IPS-NIHi7 (cell line): ENCODE measurements around the gene COL4A4.

Source experiments
- DNase-seq: peaks from one replicate; pipeline ENCODE4 v3.0.0; 2012; ENCODE audit warnings: mixed read lengths; ENCODE audit errors: extremely low spot score

COL4A4 gene

DNA sequence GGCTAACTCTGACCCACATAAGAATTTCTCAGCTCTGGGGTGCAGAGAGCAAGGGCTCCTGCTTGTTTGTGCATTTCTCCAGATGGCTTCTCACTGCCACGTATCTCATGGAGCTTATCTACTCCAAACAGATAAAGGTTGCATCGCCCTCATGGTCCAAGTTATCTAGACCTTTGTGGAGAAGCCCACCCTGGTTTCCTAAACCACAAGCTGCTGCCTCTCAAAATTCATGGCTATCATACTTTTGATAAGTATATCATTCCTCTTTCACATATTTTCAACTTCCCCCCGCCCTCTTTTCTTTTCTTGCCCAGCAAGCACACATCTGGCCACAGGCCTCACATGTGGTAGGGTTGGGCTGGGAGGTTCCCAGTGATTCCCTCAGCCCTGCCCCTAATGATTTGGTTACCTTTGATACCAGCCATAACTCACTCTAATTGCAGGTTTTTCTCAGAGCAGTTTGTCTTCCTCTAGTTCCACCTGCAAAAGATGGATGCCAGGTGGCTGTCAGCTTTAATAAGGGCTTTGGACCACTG is 182.1 kb downstream of the COL4A4 start:
- DNase-seq, result no peak

DNA sequence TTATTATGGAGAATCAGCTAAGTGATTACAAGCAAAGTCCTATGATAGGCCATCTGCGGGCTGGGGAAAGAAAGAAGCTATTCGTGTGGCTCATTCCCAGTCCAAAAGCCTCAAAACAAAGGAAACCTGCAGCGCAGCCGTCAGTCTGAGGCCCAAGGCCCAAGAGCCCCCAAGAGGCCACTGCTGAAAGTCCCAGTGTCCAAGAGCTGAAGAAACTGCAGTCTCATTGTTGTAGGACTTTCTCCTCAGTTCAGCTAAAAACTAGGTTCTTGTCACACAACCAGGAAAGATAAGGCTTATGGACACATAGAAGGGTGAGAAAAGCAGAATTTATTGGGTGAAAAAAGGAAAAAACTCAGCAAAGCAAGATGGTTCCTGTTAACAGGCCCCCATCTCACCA is 185.0 kb downstream of the COL4A4 start:
- peak; percentile 25 for DNase-seq

DNA sequence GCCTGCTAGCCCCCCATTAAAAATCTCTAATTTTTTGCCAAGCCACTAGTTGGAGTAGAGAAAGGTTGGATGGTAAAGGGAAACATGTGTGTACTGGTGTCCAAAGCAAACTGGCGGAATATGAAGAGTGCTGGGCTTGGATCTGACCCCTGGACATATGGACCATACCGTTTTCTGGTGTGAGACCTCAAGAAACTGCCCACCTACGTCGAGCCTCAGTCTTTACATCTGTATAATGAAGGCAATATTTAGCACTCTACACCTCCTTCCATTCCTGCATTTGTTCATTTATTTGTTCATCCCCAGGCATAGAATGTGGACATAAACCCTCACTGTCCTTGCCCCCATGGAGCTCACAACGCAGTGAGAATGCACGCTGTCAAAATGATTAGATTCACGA is 185.7 kb downstream of the COL4A4 start:
- no peak for DNase-seq

DNA sequence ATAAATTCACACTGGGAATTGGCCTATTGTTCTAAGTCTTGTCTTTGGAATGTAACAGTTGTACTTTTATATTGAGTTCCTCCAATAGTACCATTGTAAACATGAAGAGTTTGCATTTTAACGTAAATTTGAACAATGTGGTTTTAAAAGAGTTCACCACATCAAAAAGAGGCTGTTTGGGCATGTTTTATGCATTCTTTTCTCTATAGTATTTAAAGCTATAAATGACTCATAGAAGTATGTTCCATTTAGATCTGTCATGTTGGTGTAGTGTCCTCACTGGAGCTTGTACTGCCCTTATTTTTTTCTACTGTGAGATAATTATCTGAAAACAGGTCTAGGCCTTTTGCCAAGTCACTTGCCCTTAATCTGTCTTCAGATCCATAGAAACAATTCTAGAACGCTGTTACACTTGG is 186.2 kb downstream of the COL4A4 start:
- DNase-seq, result no peak

DNA sequence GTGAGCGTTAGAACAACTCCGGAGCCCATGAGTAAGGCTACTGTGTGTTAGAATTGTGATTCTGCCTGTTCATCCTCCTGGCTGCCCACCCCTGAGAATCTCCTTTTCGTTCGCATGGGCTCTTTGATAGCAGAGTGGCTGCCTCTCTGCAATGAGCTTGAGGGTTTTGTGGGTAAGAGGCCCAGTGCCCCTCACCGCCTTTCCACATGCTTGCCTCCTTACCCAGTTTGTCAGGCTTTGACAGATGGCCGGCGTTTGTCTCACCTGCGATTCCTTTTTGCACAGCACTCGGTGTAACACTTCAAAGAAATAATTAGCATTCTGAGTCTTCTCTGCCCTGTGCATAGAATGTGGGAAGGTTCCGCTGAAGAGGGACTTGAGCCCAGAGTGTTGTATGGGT is 190.2 kb downstream of the COL4A4 start:
- no peak for DNase-seq

GRCh38 chr2:226971770-226972169 is 192.2 kb downstream of the COL4A4 start:
- DNase-seq, result no peak

DNA sequence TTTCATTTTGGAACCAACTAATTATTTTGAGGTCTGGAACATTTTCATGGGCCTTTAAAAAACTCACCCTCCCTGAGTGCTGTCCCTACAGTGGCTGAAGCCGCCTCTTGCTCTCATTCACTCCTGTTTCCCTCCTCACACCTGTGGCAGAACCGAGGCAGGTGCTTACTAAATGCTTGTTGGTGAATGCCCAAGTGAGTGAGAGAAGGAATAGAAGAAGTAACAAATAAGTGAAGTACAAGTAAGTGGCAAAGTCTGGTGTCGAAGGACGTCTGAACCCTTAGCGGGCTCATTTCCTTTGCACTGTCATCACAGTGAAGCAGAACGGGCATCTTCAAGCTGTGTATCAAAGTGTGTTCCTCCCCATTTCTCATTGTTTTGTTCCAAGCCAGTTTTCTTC is 192.9 kb downstream of the COL4A4 start:
- no peak for DNase-seq

DNA sequence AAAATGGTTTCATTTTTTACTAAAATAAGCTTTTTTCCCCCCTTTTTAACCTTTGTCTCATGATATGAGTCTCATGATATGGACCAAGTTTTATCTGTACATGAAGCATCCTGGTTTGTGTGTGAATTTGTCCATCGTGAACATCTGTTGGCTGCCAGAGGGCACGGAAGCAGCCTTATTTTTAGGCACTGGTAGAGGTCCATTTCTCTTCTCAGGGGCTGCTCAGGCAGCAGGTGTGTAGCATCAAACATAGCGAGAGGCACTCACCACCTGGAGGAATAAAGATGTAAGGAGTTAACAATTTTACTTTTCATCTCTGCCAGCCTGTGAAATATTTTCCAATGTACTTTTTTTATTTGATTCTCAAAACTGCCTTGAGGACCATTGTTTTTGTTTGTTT is 193.6 kb downstream of the COL4A4 start:
- DNase-seq, result no peak

- DNase-seq, result no peak
These were observed 194.5 kb downstream of the COL4A4 start for GRCh38 chr2:226969417-226970080.

DNA sequence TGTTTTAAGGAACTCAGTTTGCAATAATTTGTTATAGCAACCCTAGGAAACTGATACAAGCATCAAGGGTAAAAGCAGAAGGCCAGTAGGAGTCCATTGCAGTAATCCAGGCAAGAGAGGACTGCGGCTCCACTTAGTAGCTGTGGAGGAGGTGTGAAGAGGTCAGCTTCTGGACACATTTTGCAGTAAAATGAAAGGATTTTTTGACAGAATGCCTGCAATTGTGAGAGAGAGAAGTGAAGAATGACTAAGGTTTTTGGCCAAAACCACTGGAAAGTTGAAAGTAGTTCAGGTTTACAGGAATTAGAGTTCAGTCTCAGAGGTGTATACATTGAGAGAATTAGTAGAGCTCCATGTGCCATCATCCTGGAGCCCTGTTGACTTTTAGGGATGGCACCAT is 198.6 kb downstream of the COL4A4 start:
- no peak for DNase-seq

DNA sequence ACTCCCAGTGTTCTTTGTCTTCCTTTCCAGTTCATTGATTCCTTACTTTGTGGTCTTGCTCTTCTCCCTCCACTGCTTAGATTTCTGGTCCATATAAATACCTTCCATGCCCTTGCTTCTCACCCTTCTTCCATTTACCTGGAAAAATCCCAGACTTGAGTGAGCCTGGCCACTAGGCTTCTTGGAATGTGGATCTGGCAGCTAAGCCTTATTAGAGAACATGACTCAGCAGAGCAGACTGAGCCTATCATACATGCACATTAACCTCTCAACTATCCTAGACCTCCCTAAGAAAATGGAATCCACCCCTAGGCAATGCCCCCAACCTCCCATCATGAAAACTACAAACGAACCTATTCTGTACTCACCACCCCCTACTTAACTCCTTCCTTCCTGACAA is 200.5 kb downstream of the COL4A4 start:
- DNase-seq, result peak; percentile 23

DNA sequence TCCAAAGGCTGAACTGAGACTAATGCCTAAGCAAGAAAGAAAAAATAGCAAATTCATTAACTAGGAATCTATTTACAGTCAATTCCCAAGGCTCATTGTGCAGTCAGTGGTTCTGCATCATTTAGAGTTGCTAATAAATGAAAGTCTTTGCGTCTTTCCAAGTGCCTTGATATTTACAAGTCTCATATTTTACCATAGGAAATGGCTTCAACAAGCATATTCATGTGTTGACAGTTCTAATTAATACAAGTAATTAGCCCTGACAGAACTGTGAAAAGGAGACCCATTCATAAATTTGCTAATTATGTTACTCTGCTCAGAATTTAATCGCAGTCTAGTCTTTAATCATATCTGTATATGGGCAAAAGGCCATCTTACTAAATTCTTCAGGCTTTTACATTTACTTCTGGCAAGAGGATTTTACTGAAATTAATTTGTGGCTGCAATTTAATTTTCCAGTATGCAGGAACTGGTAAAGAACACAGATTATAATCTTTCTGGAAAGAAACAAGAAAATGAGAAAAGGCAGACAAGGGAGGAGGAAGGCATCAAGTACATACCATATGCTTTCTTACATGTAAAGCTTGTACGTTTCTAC is 201.7 kb downstream of the COL4A4 start:
- DNase-seq, result no peak

DNA sequence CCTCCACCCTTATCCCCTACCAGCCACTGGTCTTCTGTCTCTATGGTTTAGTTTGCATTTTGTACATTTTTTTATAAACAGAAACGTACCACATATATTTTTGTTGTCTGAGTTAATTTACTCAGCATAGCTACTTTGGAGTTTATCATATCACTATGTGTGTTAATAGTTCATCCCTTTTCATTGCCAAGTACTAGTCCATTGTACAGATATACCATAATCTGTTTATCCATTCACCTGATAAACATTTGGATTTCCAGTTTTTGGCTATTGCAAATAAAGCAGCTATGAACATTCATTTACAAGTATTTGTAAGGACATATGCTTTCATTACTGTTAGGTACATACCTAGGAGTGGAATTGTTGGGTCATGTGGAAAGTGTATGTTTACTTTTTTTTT is 204.6 kb downstream of the COL4A4 start:
- no peak for DNase-seq

DNA sequence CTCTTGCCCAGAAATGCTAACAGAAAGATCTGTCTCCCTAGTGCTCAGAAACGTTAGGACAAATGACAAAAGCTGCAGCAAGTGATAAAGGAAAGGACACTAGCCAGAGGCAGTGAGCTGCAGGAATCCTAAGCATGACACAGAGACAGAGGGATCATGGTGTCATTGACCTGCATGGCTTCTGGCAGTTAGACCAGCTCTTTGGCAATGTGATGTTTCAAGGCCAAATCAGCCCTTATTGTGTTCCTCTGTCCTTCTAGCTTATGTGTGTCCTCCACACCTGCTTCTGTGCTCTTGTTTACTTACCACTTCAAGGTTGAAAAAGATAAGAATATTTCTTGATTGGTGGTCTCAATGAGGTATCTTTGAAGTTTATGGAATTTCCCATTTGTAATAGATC is 207.3 kb downstream of the COL4A4 start:
- DNase-seq, result no peak

DNA sequence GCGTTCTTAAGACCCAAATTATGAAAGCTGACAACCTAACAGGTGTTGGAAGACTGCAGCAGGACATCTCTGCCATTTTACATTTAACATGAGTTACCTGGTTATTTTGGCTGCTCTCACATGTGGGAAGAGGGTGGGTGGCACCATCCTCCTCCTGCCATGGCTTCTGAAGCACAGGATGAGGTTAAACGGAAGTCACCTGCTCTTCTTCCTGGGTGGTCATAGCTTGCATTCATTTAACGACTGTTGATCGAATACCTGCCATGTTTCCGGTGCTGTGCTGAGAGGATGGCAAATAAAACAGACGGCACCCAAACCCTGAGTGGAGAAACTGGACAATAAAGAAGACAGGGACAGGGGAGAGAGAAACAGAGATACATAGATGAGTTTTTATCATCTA is 210.2 kb downstream of the COL4A4 start:
- DNase-seq, result no peak

DNA sequence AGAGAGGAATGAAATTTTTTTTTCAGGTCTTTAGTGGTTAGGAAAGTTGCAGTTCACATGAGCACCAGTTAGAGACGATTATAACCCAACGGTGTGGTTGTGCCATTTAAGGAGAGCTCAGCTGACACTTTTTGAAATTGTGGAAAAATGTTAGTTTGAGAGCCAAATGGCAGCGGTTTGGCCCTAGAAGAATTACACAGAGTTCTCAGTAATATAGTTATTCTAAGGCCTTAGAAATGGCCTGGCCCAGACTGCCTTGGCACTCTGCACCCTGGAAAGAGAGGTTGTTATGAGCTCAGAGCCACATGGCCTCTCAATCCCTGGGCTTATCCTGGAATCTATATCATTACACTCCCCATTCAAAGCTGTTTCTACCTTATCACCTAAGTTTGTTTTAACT is 210.8 kb downstream of the COL4A4 start:
- no peak for DNase-seq
